ENCODE results near the gene CAPZB.
A peak's percentile ranks its signal among the peaks of the same experiment; 100 is the strongest.

CAPZB gene

GRCh38 chr1:19483261-19483660 lies 2.1 kb downstream of the CAPZB start:
- peak in 1 of 2 donors; percentile 57 for DNase-seq
- peak; percentile 41 for ATAC-seq

GRCh38 chr1:19481826-19482398 lies 3.4 kb downstream of the CAPZB start:
- peaks cover 83% of the 10 kb centered on the region for H3K4me1 Mint-ChIP-seq
- ATAC-seq (no peak), DNase-seq (no peak)

More at GRCh38 chr1:19483261-19483660, 2.1 kb downstream of the CAPZB start:
- Mint-ChIP-seq H3K27ac (peak overlapping the region; percentile 88 to 98), H3K27me3 (no peaks in the 10 kb centered on the region), H3K9me3 (no peaks in the 10 kb centered on the region), H3K4me3 (peak overlapping the region; percentile 95 to 98), H3K4me1 (peaks cover 81% of the 10 kb centered on the region)

GRCh38 chr1:19480282-19480681 lies 5.1 kb downstream of the CAPZB start:
- Mint-ChIP-seq H3K27ac (peak overlapping the region in 1 of 2 donors; percentile 89), H3K27me3 (no peaks in the 10 kb centered on the region), H3K4me1 (peaks cover 91% of the 10 kb centered on the region), H3K9me3 (no peaks in the 10 kb centered on the region), H3K4me3 (no peak overlapping the region)
- no peak for ATAC-seq
- DNase-seq = no peak

More at GRCh38 chr1:19481826-19482398, 3.4 kb downstream of the CAPZB start:
- Mint-ChIP-seq H3K9me3 (no peaks in the 10 kb centered on the region), H3K4me3 (peak overlapping the region; percentile 35 to 44), H3K27me3 (no peaks in the 10 kb centered on the region), H3K27ac (no peak overlapping the region)

- peak overlapping the region; percentile 2 to 61 for H3K27ac Mint-ChIP-seq
- H3K4me3 Mint-ChIP-seq = peak overlapping the region; percentile 17 to 22
- DNase-seq (no peak), ATAC-seq (no peak)
- H3K27me3 Mint-ChIP-seq = no peaks in the 10 kb centered on the region
- no peaks in the 10 kb centered on the region for H3K9me3 Mint-ChIP-seq
- peaks cover 98% of the 10 kb centered on the region for H3K4me1 Mint-ChIP-seq
Observed at GRCh38 chr1:19479351-19480120, 5.8 kb downstream of the CAPZB start.

GRCh38 chr1:19478322-19478721 lies 7.0 kb downstream of the CAPZB start:
- Mint-ChIP-seq H3K27ac (peak overlapping the region; percentile 1 to 96), H3K4me3 (peak overlapping the region; percentile 76 to 90), H3K27me3 (no peaks in the 10 kb centered on the region), H3K9me3 (no peaks in the 10 kb centered on the region), H3K4me1 (peaks cover 100% of the 10 kb centered on the region)
- DNase-seq (no peak), ATAC-seq (no peak)

GRCh38 chr1:19477284-19478249 lies 7.8 kb downstream of the CAPZB start:
- peak; percentile 84 for ATAC-seq
- no peaks in the 10 kb centered on the region for H3K27me3 Mint-ChIP-seq
- no peaks in the 10 kb centered on the region for H3K9me3 Mint-ChIP-seq
- peak overlapping the region; percentile 76 to 90 for H3K4me3 Mint-ChIP-seq
- DNase-seq = peak; percentile 50 to 69
- peaks cover 100% of the 10 kb centered on the region for H3K4me1 Mint-ChIP-seq
- peak overlapping the region; percentile 95 to 96 for H3K27ac Mint-ChIP-seq

- Mint-ChIP-seq H3K9me3 (no peaks in the 10 kb centered on the region), H3K27me3 (no peaks in the 10 kb centered on the region), H3K27ac (peak overlapping the region; percentile 95 to 96), H3K4me1 (peaks cover 100% of the 10 kb centered on the region), H3K4me3 (peak overlapping the region; percentile 76 to 90)
- ATAC-seq (peak; percentile 87), DNase-seq (peak in 1 of 2 donors; percentile 69)
Observed at GRCh38 chr1:19476450-19477190, 8.7 kb downstream of the CAPZB start.

GRCh38 chr1:19475296-19475695 lies 10.0 kb downstream of the CAPZB start:
- H3K27ac Mint-ChIP-seq = peak overlapping the region in 1 of 2 donors; percentile 72
- H3K27me3 Mint-ChIP-seq = no peaks in the 10 kb centered on the region
- peaks cover 100% of the 10 kb centered on the region for H3K4me1 Mint-ChIP-seq
- no peaks in the 10 kb centered on the region for H3K9me3 Mint-ChIP-seq
- H3K4me3 Mint-ChIP-seq = no peak overlapping the region
- ATAC-seq (no peak), DNase-seq (no peak)

GRCh38 chr1:19472174-19472573 lies 13.2 kb downstream of the CAPZB start:
- Mint-ChIP-seq H3K4me1 (peaks cover 100% of the 10 kb centered on the region), H3K27me3 (no peaks in the 10 kb centered on the region), H3K27ac (no peak overlapping the region), H3K9me3 (no peaks in the 10 kb centered on the region), H3K4me3 (no peak overlapping the region)
- no peak for DNase-seq
- ATAC-seq = no peak

- ATAC-seq (peak; percentile 39), DNase-seq (no peak)
- Mint-ChIP-seq H3K9me3 (no peaks in the 10 kb centered on the region), H3K27ac (peak overlapping the region; percentile 70 to 94), H3K27me3 (no peaks in the 10 kb centered on the region), H3K4me3 (peak overlapping the region; percentile 78 to 81), H3K4me1 (peaks cover 100% of the 10 kb centered on the region)
Observed at GRCh38 chr1:19469004-19469403, 16.3 kb downstream of the CAPZB start.

- DNase-seq (peak in 1 of 2 donors; percentile 53), ATAC-seq (peak; percentile 88)
- Mint-ChIP-seq H3K9me3 (no peaks in the 10 kb centered on the region), H3K27ac (peak overlapping the region; percentile 70 to 94), H3K4me1 (peaks cover 100% of the 10 kb centered on the region), H3K27me3 (no peaks in the 10 kb centered on the region), H3K4me3 (peak overlapping the region; percentile 78 to 81)
Observed at GRCh38 chr1:19468397-19468956, 16.9 kb downstream of the CAPZB start.

GRCh38 chr1:19467199-19468187 lies 17.8 kb downstream of the CAPZB start:
- peak overlapping the region in 1 of 2 donors; percentile 78 for H3K4me3 Mint-ChIP-seq
- no peaks in the 10 kb centered on the region for H3K9me3 Mint-ChIP-seq
- peak overlapping the region in 1 of 2 donors; percentile 35 for H3K27ac Mint-ChIP-seq
- H3K27me3 Mint-ChIP-seq = no peaks in the 10 kb centered on the region
- DNase-seq (no peak), ATAC-seq (no peak)
- peaks cover 100% of the 10 kb centered on the region for H3K4me1 Mint-ChIP-seq

- peak overlapping the region in 1 of 2 donors; percentile 44 for H3K4me3 Mint-ChIP-seq
- H3K9me3 Mint-ChIP-seq = no peaks in the 10 kb centered on the region
- DNase-seq = no peak
- peaks cover 97% of the 10 kb centered on the region for H3K4me1 Mint-ChIP-seq
- H3K27ac Mint-ChIP-seq = peak overlapping the region in 1 of 2 donors; percentile 95
- no peaks in the 10 kb centered on the region for H3K27me3 Mint-ChIP-seq
- no peak for ATAC-seq
Observed at GRCh38 chr1:19466112-19466561, 19.2 kb downstream of the CAPZB start.
